CD4-positive, alpha-beta T cell (primary cell): ENCODE results near the gene DIPK1A. TPM values are rescaled to one million over a fixed set of nuclear protein-coding genes. Genes with fewer than 3 reads are reported as not detected.
A peak's percentile ranks its signal among the peaks of the same experiment; 100 is the strongest.

Experiments
- ATAC-seq: fragments of 200-7000 bp; cut with Tn5 transposase; one replicate; pipeline ENCODE4 v1.10.0; 2022; ENCODE audit warnings: mild to moderate bottlenecking; ENCODE audit not compliant: poor library complexity
- CTCF ChIA-PET: fragments of 350-600 bp; sonication (Branson Sonifier 250); formaldehyde crosslinking; loops from one replicate; lab custom pipeline; 2021; ENCODE audit warnings: antibody characterized with exemption, inconsistent platforms; lab: Charles Lee
- POLR2A ChIA-PET: fragments of 350-600 bp; sonication (Branson Sonifier 250); formaldehyde crosslinking; loops from one replicate; lab custom pipeline; 2021; ENCODE audit warnings: antibody characterized with exemption, inconsistent platforms; lab: Charles Lee
- DNase-seq, 14 experiments: peaks; one replicate each; pipeline ENCODE4 v3.0.0-alpha.2; 2013 to 2020; ENCODE audit warnings: mixed read lengths in 2 of 14
- H3K27ac ChIP-seq, 2 donors: one replicate each; pipeline versions ENCODE4 v1.5.1 to v1.7.0; 2013; ENCODE audit warnings: low read length in 2 of 2, low read depth in 1 of 2, mild to moderate bottlenecking in 1 of 2
- H3K27me3 ChIP-seq, 2 experiments: 1 replicate in 1 of 2; 2 replicates in 1 of 2; pipeline versions ENCODE4 v1.6.1 to v1.7.0; 2013; ENCODE audit warnings: low read length in 2 of 2, control low read depth in 1 of 2, mild to moderate bottlenecking in 1 of 2, moderate library complexity in 1 of 2; ENCODE audit not compliant: insufficient read depth in 2 of 2, control insufficient read depth in 1 of 2
- H3K36me3 ChIP-seq: one replicate; pipeline ENCODE4 v1.6.1; 2013; ENCODE audit warnings: low read length, control low read depth; ENCODE audit not compliant: insufficient read depth
- H3K4me1 ChIP-seq: one replicate; pipeline ENCODE4 v1.6.1; 2013; ENCODE audit warnings: low read length, control low read depth; ENCODE audit not compliant: insufficient read depth
- H3K4me3 ChIP-seq: one replicate; pipeline ENCODE4 v1.5.1; 2013; ENCODE audit warnings: mild to moderate bottlenecking, low read length, moderate library complexity
- H3K9me3 ChIP-seq, 2 experiments: 1 replicate in 1 of 2; 2 replicates in 1 of 2; pipeline versions ENCODE4 v1.6.1 to v1.7.0; 2013; ENCODE audit warnings: low read length in 2 of 2, mild to moderate bottlenecking in 2 of 2, control low read depth in 1 of 2, moderate library complexity in 1 of 2; ENCODE audit not compliant: control insufficient read depth in 1 of 2, insufficient read depth in 1 of 2
- H3K27ac Mint-ChIP-seq: one replicate; pipeline ENCODE4 v1.8.0; 2020; ENCODE audit warnings: mixed read lengths
- H3K27me3 Mint-ChIP-seq: one replicate; pipeline ENCODE4 v1.8.0; 2021; ENCODE audit warnings: mixed read lengths
- H3K36me3 Mint-ChIP-seq: one replicate; pipeline ENCODE4 v1.8.0; 2021; ENCODE audit warnings: low read depth, mixed read lengths
- H3K4me1 Mint-ChIP-seq: one replicate; pipeline ENCODE4 v1.8.0; 2021; ENCODE audit warnings: low read depth, mixed read lengths
- H3K4me3 Mint-ChIP-seq: one replicate; pipeline ENCODE4 v1.8.0; 2020; ENCODE audit warnings: mild to moderate bottlenecking, mixed read lengths
- H3K9me3 Mint-ChIP-seq: one replicate; pipeline ENCODE4 v1.8.0; 2020; ENCODE audit warnings: mixed read lengths
- intact Hi-C, 2 experiments: fragments of 100-400 bp; cut with DNase I in 1 of 2; cut with micrococcal nuclease in 1 of 2; formaldehyde crosslinking; loops; one replicate each; pipeline versions ENCODE4 v1.15.1 to v1.9.0; 2023 to 2025; cut with DNase I, micrococcal nuclease
- total RNA-seq, 174 experiments: library from RNA in 2 of 174; stranded (reverse) in 2 of 174; gene quantifications; one replicate each; pipeline ENCODE4 v1.2.3 and lab custom pipeline; 2021 to 2026
- TF ChIP-seq, protein P1 (sequence below): fragments of 200-600 bp; IDR thresholded peaks from one replicate; pipeline ENCODE4 v1.8.0; 2022; ENCODE audit warnings: antibody characterized with exemption, mild to moderate bottlenecking

DIPK1A gene
- total RNA-seq, 2 experiments from 2014 or later: 7.0 to 7.3 TPM

DNA sequence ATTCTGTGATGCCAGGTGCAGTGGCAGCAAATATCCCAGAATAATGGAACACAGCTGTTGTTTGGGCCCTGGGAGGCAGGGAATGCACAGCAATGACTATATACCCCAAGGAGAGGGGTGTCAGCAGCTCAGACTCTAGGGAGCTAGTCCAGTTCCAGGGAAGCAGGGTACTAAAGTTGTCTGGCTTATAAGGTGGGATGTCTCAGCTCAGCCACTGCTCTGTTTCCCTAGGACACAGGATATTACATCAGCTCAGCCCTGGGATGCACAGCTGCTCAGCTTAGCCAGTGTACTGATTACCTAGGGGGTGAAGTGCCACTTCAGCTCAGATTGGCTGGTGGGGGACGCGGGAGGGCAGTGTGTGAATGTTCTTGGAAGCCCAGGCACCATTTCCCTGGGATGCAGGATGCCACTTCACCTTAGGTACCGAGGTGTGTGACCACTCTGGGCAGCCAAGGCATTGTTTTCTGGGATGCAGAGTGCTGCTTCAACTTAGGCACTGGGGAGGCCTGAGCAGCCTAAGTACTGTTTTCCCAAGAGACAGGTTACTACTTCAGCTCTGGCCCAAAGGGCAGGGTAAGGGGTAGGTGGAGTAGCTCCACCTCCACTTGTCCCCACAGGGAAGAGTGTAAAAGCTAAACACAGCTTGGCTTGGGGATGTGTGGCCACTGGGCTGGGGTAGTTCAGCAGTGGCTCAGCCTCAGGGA, 59.4 kb downstream of the DIPK1A start:
- peaks cover 9% of the 10 kb centered on the region for H3K36me3 ChIP-seq
- H3K27ac ChIP-seq: no peak overlapping the region
- no peak for DNase-seq
- Mint-ChIP-seq H3K4me3 (no peak overlapping the region), H3K4me1 (peaks cover 38% of the 10 kb centered on the region), H3K9me3 (peaks cover 14% of the 10 kb centered on the region), H3K27me3 (no peaks in the 10 kb centered on the region), H3K27ac (no peak overlapping the region), H3K36me3 (peaks cover 81% of the 10 kb centered on the region)
- CTCF ChIA-PET: no interaction called here
- no peak overlapping the region for H3K4me3 ChIP-seq
- intact Hi-C loops: no loop called here
- no peak for ATAC-seq
- H3K4me1 ChIP-seq: no peaks in the 10 kb centered on the region
- H3K9me3 ChIP-seq: peaks cover 3 to 14% of the 10 kb centered on the region in 2 experiments
- POLR2A ChIA-PET: no interaction called here
- H3K27me3 ChIP-seq: no peaks in the 10 kb centered on the region
- TF ChIP-seq, protein P1, sequence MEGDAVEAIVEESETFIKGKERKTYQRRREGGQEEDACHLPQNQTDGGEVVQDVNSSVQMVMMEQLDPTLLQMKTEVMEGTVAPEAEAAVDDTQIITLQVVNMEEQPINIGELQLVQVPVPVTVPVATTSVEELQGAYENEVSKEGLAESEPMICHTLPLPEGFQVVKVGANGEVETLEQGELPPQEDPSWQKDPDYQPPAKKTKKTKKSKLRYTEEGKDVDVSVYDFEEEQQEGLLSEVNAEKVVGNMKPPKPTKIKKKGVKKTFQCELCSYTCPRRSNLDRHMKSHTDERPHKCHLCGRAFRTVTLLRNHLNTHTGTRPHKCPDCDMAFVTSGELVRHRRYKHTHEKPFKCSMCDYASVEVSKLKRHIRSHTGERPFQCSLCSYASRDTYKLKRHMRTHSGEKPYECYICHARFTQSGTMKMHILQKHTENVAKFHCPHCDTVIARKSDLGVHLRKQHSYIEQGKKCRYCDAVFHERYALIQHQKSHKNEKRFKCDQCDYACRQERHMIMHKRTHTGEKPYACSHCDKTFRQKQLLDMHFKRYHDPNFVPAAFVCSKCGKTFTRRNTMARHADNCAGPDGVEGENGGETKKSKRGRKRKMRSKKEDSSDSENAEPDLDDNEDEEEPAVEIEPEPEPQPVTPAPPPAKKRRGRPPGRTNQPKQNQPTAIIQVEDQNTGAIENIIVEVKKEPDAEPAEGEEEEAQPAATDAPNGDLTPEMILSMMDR: no peak

DNA sequence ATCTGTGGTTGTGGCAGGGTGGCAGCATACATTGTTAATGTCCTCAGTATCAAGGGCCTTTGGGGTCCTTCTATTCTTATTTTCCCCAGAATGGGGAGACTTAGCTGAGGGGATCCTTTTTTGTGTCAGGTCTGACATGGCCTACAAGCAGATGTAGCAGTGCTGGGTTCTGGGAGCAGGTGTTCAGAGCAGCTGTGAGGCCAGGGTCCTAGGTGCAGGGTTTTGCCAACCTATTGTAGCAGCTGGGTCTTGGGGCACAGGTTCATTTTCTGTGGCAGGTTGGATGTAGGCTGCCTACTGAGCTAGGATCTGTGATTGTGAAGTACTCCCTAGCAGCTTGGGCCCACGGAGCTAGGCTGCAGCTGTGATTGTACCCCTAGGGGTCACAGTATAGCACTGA, 60.1 kb downstream of the DIPK1A start:
- no peaks in the 10 kb centered on the region for H3K27me3 ChIP-seq
- Mint-ChIP-seq H3K27ac (peak overlapping the region; percentile 24), H3K36me3 (peaks cover 77% of the 10 kb centered on the region), H3K4me1 (peaks cover 38% of the 10 kb centered on the region), H3K27me3 (no peaks in the 10 kb centered on the region), H3K4me3 (no peak overlapping the region), H3K9me3 (peaks cover 14% of the 10 kb centered on the region)
- intact Hi-C loops: no loop called here
- H3K4me3 ChIP-seq: no peak overlapping the region
- peaks cover 3 to 14% of the 10 kb centered on the region in 2 experiments for H3K9me3 ChIP-seq
- no peak overlapping the region for H3K27ac ChIP-seq
- TF ChIP-seq, protein P1: no peak
- H3K4me1 ChIP-seq: no peaks in the 10 kb centered on the region
- no peak for ATAC-seq
- DNase-seq: no peak
- H3K36me3 ChIP-seq: peaks cover 9% of the 10 kb centered on the region
- ChIA-PET CTCF (no interaction called here), POLR2A (no interaction called here)

DNA sequence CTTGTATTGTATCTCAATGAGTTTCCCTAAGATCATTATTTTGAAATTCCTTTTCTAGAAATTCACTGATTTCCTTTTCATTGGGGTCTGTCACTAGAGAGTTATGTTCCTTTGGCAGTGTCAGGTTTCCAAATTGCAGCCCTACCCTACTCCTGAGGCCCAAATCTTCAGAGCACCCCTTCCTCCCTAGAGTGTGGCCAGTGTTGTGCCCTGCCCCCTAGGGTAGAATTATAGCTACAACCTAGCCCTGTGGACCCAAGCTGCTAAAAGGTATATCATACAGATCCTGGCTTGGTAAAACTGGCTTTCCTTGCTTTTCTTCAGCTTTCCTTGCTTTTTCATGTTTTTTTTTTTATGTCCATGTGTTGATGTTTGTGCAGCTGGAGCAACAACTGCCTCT, 60.7 kb downstream of the DIPK1A start:
- no peak for DNase-seq
- Histone ChIP-seq H3K36me3 (peaks cover 9% of the 10 kb centered on the region), H3K27ac (no peak overlapping the region), H3K9me3 (peaks cover 3 to 14% of the 10 kb centered on the region in 2 experiments), H3K4me3 (no peak overlapping the region), H3K4me1 (no peaks in the 10 kb centered on the region), H3K27me3 (no peaks in the 10 kb centered on the region)
- intact Hi-C loops: no loop called here
- Mint-ChIP-seq H3K9me3 (peaks cover 14% of the 10 kb centered on the region), H3K27ac (no peak overlapping the region), H3K4me3 (no peak overlapping the region), H3K27me3 (no peaks in the 10 kb centered on the region), H3K4me1 (peaks cover 35% of the 10 kb centered on the region), H3K36me3 (peaks cover 72% of the 10 kb centered on the region)
- CTCF ChIA-PET: no interaction called here
- POLR2A ChIA-PET: no interaction called here
- no peak for ATAC-seq
- TF ChIP-seq, protein P1: no peak
